Parathyroid adenoma (tissue), 2 donors: ENCODE data around the gene ALPG.
"Not testable (repeated sequence)": the region's sequence is repeated elsewhere in the genome, so short reads cannot be mapped to it uniquely, and the experiment has no call there.

ENCODE experiments used
- H2AFZ ChIP-seq: fragments of 300-600 bp; sonication (generic); one replicate; pipeline ENCODE4 v1.7.0; 2017; ENCODE audit warnings: antibody characterized with exemption, mild to moderate bottlenecking
- H3K27ac ChIP-seq: fragments of 300-600 bp; sonication (generic); one replicate; pipeline ENCODE4 v1.7.0; 2017
- H3K27me3 ChIP-seq: fragments of 300-600 bp; sonication (generic); one replicate; pipeline ENCODE4 v1.7.0; 2017; ENCODE audit warnings: low read length; ENCODE audit not compliant: control insufficient read depth, insufficient read depth
- H3K36me3 ChIP-seq: fragments of 300-600 bp; sonication (generic); one replicate; pipeline ENCODE4 v1.7.0; 2017; ENCODE audit warnings: low read length; ENCODE audit not compliant: control insufficient read depth, insufficient read depth
- H3K4me1 ChIP-seq: fragments of 300-600 bp; sonication (generic); one replicate; pipeline ENCODE4 v1.7.0; 2017; ENCODE audit warnings: control low read depth
- H3K4me2 ChIP-seq: fragments of 300-600 bp; sonication (generic); one replicate; pipeline ENCODE4 v1.7.0; 2017; ENCODE audit warnings: low read length
- H3K4me3 ChIP-seq: fragments of 300-600 bp; sonication (generic); one replicate; pipeline ENCODE4 v1.7.0; 2017; ENCODE audit warnings: low read depth, low read length
- H3K79me2 ChIP-seq: fragments of 300-600 bp; sonication (generic); one replicate; pipeline ENCODE4 v1.7.0; 2017; ENCODE audit warnings: control low read depth
- H3K9ac ChIP-seq: fragments of 300-600 bp; sonication (generic); one replicate; pipeline ENCODE4 v1.7.0; 2017; ENCODE audit warnings: mild to moderate bottlenecking
- H3K9me3 ChIP-seq: fragments of 300-600 bp; sonication (generic); one replicate; pipeline ENCODE4 v1.7.0; 2017; ENCODE audit warnings: low read length; ENCODE audit not compliant: control insufficient read depth
- CTCF ChIP-seq: fragments of 300-600 bp; sonication (generic); IDR thresholded peaks from one replicate; pipeline ENCODE4 v1.7.0; 2017; ENCODE audit warnings: antibody characterized with exemption, mild to moderate bottlenecking
- donor health status: primary hyperparathyroidism.

ALPG gene

GRCh38 chr2:232384466-232384865, 22.2 kb upstream of the ALPG start:
- Histone ChIP-seq H3K27ac (no peak overlapping the region), H3K36me3 (no peaks in the 10 kb centered on the region), H2AFZ (no peak overlapping the region), H3K4me1 (no peaks in the 10 kb centered on the region), H3K9ac (no peak overlapping the region), H3K4me2 (no peak overlapping the region), H3K4me3 (no peak overlapping the region), H3K79me2 (no peaks in the 10 kb centered on the region), H3K9me3 (no peaks in the 10 kb centered on the region), H3K27me3 (peaks cover 8% of the 10 kb centered on the region)
- no peak for TF ChIP-seq CTCF

- H3K9ac ChIP-seq, H3K9me3 ChIP-seq, H3K27ac ChIP-seq, H3K4me2 ChIP-seq, H2AFZ ChIP-seq, H3K27me3 ChIP-seq, H3K4me1 ChIP-seq, H3K79me2 ChIP-seq, H3K4me3 ChIP-seq, H3K36me3 ChIP-seq: not testable (repeated sequence)
Measured at GRCh38 chr2:232385058-232385457, 21.6 kb upstream of the ALPG start.

GRCh38 chr2:232385660-232386489, 20.8 kb upstream of the ALPG start:
- TF ChIP-seq CTCF = no peak
- no peaks in the 10 kb centered on the region for H3K9me3 ChIP-seq
- no peaks in the 10 kb centered on the region for H3K4me1 ChIP-seq
- H3K27me3 ChIP-seq = peaks cover 8% of the 10 kb centered on the region
- no peak overlapping the region for H3K27ac ChIP-seq
- no peak overlapping the region for H2AFZ ChIP-seq
- H3K4me3 ChIP-seq = no peak overlapping the region
- H3K36me3 ChIP-seq = no peaks in the 10 kb centered on the region
- H3K4me2 ChIP-seq = no peak overlapping the region
- H3K79me2 ChIP-seq = no peaks in the 10 kb centered on the region
- no peak overlapping the region for H3K9ac ChIP-seq

GRCh38 chr2:232386490-232386739, 20.2 kb upstream of the ALPG start:
- peaks cover 8% of the 10 kb centered on the region for H3K27me3 ChIP-seq
- no peaks in the 10 kb centered on the region for H3K9me3 ChIP-seq
- H2AFZ ChIP-seq = peak overlapping the region; percentile 25
- H3K79me2 ChIP-seq = no peaks in the 10 kb centered on the region
- H3K36me3 ChIP-seq = no peaks in the 10 kb centered on the region
- no peak overlapping the region for H3K27ac ChIP-seq
- no peaks in the 10 kb centered on the region for H3K4me1 ChIP-seq
- no peak overlapping the region for H3K4me3 ChIP-seq
- H3K9ac ChIP-seq = no peak overlapping the region
- no peak for TF ChIP-seq CTCF
- H3K4me2 ChIP-seq = peak overlapping the region; percentile 3

- no peaks in the 10 kb centered on the region for H3K36me3 ChIP-seq
- no peaks in the 10 kb centered on the region for H3K9me3 ChIP-seq
- H3K27me3 ChIP-seq = peaks cover 7% of the 10 kb centered on the region
- no peak overlapping the region for H3K9ac ChIP-seq
- no peak overlapping the region for H3K4me3 ChIP-seq
- TF ChIP-seq CTCF = no peak
- H3K79me2 ChIP-seq = no peaks in the 10 kb centered on the region
- H2AFZ ChIP-seq = peak overlapping the region; percentile 33
- peak overlapping the region; percentile 3 for H3K4me2 ChIP-seq
- H3K4me1 ChIP-seq = no peaks in the 10 kb centered on the region
- H3K27ac ChIP-seq = no peak overlapping the region
Measured at GRCh38 chr2:232386740-232387450, 19.7 kb upstream of the ALPG start.
